WTC11 (cell line): ENCODE results near the gene EOMES. TPM values are rescaled to one million over a fixed set of nuclear protein-coding genes. Genes with fewer than 3 reads are reported as not detected.

Experiments
- ATAC-seq: fragments of 200-7000 bp; cut with Tn5 transposase; 2 replicates; pipeline ENCODE4 v1.10.0; 2021; ENCODE audit warnings: mild to moderate bottlenecking, moderate library complexity
- CTCF ChIA-PET: fragments of 300-600 bp; sonication (Branson Sonifier 250); formaldehyde crosslinking; loops from one replicate; lab custom pipeline; 2021; ENCODE audit warnings: antibody characterized with exemption; lab: Charles Lee
- POLR2A ChIA-PET: fragments of 350-600 bp; sonication (Branson Sonifier 250); formaldehyde crosslinking; loops from one replicate; lab custom pipeline; 2021; ENCODE audit warnings: antibody characterized with exemption; lab: Charles Lee
- DNase-seq: peaks from one replicate; pipeline ENCODE4 v3.0.0; 2021; ENCODE audit warnings: low spot score
- H3K27ac Mint-ChIP-seq: 2 replicates; pipeline ENCODE4 v1.8.0; 2021; ENCODE audit warnings: mixed read lengths
- H3K27me3 Mint-ChIP-seq: 2 replicates; pipeline ENCODE4 v1.8.0; 2021; ENCODE audit warnings: low read depth, mild to moderate bottlenecking, moderate library complexity, mixed read lengths
- H3K36me3 Mint-ChIP-seq: 2 replicates; pipeline ENCODE4 v1.8.0; 2021; ENCODE audit warnings: mixed read lengths
- H3K4me1 Mint-ChIP-seq: 2 replicates; pipeline ENCODE4 v1.8.0; 2022; ENCODE audit warnings: mixed read lengths
- H3K4me3 Mint-ChIP-seq: 2 replicates; pipeline ENCODE4 v1.8.0; 2021; ENCODE audit warnings: mild to moderate bottlenecking, moderate library complexity, mixed read lengths
- H3K9me3 Mint-ChIP-seq: 2 replicates; pipeline ENCODE4 v1.8.0; 2021; ENCODE audit warnings: mixed read lengths
- CBFB ChIP-seq: sonication (generic); formaldehyde crosslinking; IDR thresholded peaks from 2 replicates; pipeline ENCODE4 v1.8.1; 2022; ENCODE audit warnings: mild to moderate bottlenecking, low read depth, missing genetic modification reagents
- CDX4 ChIP-seq: fragments of 250-450 bp; sonication (Bioruptor Pico); IDR thresholded peaks from 2 replicates; pipeline ENCODE4 v1.9.0; 2021; ENCODE audit warnings: moderate library complexity, mild to moderate bottlenecking, inconsistent platforms, borderline replicate concordance
- CTCF ChIP-seq: fragments of 200-600 bp; IDR thresholded peaks from 2 replicates; pipeline ENCODE4 v1.8.0; 2022; ENCODE audit warnings: antibody characterized with exemption
- E2F1 ChIP-seq: sonication (generic); formaldehyde crosslinking; IDR thresholded peaks from 2 replicates; pipeline ENCODE4 v1.8.0; 2022; ENCODE audit warnings: mild to moderate bottlenecking, missing genetic modification reagents
- EMX1 ChIP-seq: fragments of 250-450 bp; sonication (Bioruptor Pico); IDR thresholded peaks from 2 replicates; pipeline ENCODE4 v1.8.0; 2021; ENCODE audit warnings: mild to moderate bottlenecking
- ETV6 ChIP-seq: sonication (generic); formaldehyde crosslinking; IDR thresholded peaks from 2 replicates; pipeline ENCODE4 v1.8.1; 2022; ENCODE audit warnings: mild to moderate bottlenecking, missing genetic modification reagents
- FOXJ3 ChIP-seq: sonication (generic); formaldehyde crosslinking; IDR thresholded peaks from 2 replicates; pipeline ENCODE4 v1.9.0; 2021; ENCODE audit warnings: missing genetic modification reagents, mild to moderate bottlenecking, borderline replicate concordance
- FOXP4 ChIP-seq: sonication (generic); formaldehyde crosslinking; IDR thresholded peaks from 2 replicates; pipeline ENCODE4 v1.8.0; 2022; ENCODE audit warnings: mild to moderate bottlenecking, missing genetic modification reagents
- JUN ChIP-seq: sonication (generic); formaldehyde crosslinking; IDR thresholded peaks from 2 replicates; pipeline ENCODE4 v1.8.0; 2023; ENCODE audit warnings: mild to moderate bottlenecking, missing genetic modification reagents
- MAX ChIP-seq: sonication (generic); formaldehyde crosslinking; IDR thresholded peaks from 2 replicates; pipeline ENCODE4 v1.8.0; 2022; ENCODE audit warnings: mild to moderate bottlenecking, missing genetic modification reagents
- MLX ChIP-seq: sonication (generic); formaldehyde crosslinking; IDR thresholded peaks from 2 replicates; pipeline ENCODE4 v1.8.1; 2023; ENCODE audit warnings: mild to moderate bottlenecking, missing genetic modification reagents, moderate library complexity
- MXD4 ChIP-seq: fragments of 250-450 bp; sonication (Bioruptor Pico); IDR thresholded peaks from 2 replicates; pipeline ENCODE4 v1.8.0; 2021; ENCODE audit warnings: mild to moderate bottlenecking, moderate library complexity, borderline replicate concordance
- MYBL2 ChIP-seq: sonication (generic); formaldehyde crosslinking; IDR thresholded peaks from 2 replicates; pipeline ENCODE4 v1.8.1; 2023; ENCODE audit warnings: mild to moderate bottlenecking, moderate library complexity, missing genetic modification reagents
- NFATC4 ChIP-seq: fragments of 250-450 bp; sonication (Bioruptor Pico); IDR thresholded peaks from 2 replicates; pipeline ENCODE4 v1.9.0; 2021; ENCODE audit warnings: mild to moderate bottlenecking
- NFE2L1 ChIP-seq: sonication (generic); formaldehyde crosslinking; IDR thresholded peaks from 2 replicates; pipeline ENCODE4 v1.8.1; 2023; ENCODE audit warnings: missing genetic modification reagents
- OVOL2 ChIP-seq: fragments of 250-450 bp; sonication (Bioruptor Pico); IDR thresholded peaks from 2 replicates; pipeline ENCODE4 v1.9.0; 2021; ENCODE audit warnings: mild to moderate bottlenecking, borderline replicate concordance
- PRRX2 ChIP-seq: fragments of 250-450 bp; sonication (Bioruptor Pico); IDR thresholded peaks from 2 replicates; pipeline ENCODE4 v1.8.0; 2021; ENCODE audit warnings: mild to moderate bottlenecking
- RELA ChIP-seq: sonication (generic); formaldehyde crosslinking; IDR thresholded peaks from 2 replicates; pipeline ENCODE4 v1.8.1; 2022; ENCODE audit warnings: missing genetic modification reagents, mild to moderate bottlenecking, borderline replicate concordance
- SMAD3 ChIP-seq: sonication (generic); formaldehyde crosslinking; IDR thresholded peaks from 2 replicates; pipeline ENCODE4 v1.8.0; 2022; ENCODE audit warnings: missing genetic modification reagents, mild to moderate bottlenecking, borderline replicate concordance
- SP1 ChIP-seq: sonication (generic); formaldehyde crosslinking; conservative IDR thresholded peaks from 2 replicates; pipeline ENCODE4 v1.8.1; 2022; ENCODE audit warnings: missing genetic modification reagents
- TEAD1 ChIP-seq: sonication (generic); formaldehyde crosslinking; IDR thresholded peaks from 2 replicates; pipeline ENCODE4 v1.8.0; 2022; ENCODE audit warnings: mild to moderate bottlenecking, missing genetic modification reagents
- USF2 ChIP-seq: sonication (generic); formaldehyde crosslinking; IDR thresholded peaks from 2 replicates; pipeline ENCODE4 v1.8.1; 2023; ENCODE audit warnings: mild to moderate bottlenecking, missing genetic modification reagents, moderate library complexity
- ZBTB43 ChIP-seq: sonication (generic); formaldehyde crosslinking; IDR thresholded peaks from 2 replicates; pipeline ENCODE4 v1.8.1; 2023; ENCODE audit warnings: mild to moderate bottlenecking, missing genetic modification reagents
- ZNF232 ChIP-seq: sonication (generic); formaldehyde crosslinking; IDR thresholded peaks from 2 replicates; pipeline ENCODE4 v1.8.0; 2022; ENCODE audit warnings: mild to moderate bottlenecking, missing genetic modification reagents
- ZNF671 ChIP-seq: fragments of 250-450 bp; sonication (Bioruptor Pico); IDR thresholded peaks from 2 replicates; pipeline ENCODE4 v1.8.0; 2021; ENCODE audit warnings: mild to moderate bottlenecking
- ZSCAN18 ChIP-seq: fragments of 250-450 bp; sonication (Bioruptor Pico); IDR thresholded peaks from 2 replicates; pipeline ENCODE4 v2.1.2; 2022; ENCODE audit warnings: mild to moderate bottlenecking, moderate library complexity
- total RNA-seq: library from RNA; stranded (reverse); gene quantifications from 3 replicates; pipeline ENCODE4 v1.2.3, GENCODE V29; 2021

Gene EOMES
- total RNA-seq, 1 experiment from 2014 or later = 1.4 TPM

- no peak overlapping the region for H3K4me3 Mint-ChIP-seq
- DNase-seq = no peak
- no peaks in the 10 kb centered on the region for H3K36me3 Mint-ChIP-seq
- CTCF ChIA-PET = interaction anchor here (1.5 kb wide), 1 partner anchor 10 kb away, joined by 10 read pairs; no protein-coding TSS in a partner anchor
- no peaks in the 10 kb centered on the region for H3K27me3 Mint-ChIP-seq
- H3K27ac Mint-ChIP-seq = no peak overlapping the region
- ATAC-seq = no peak
- peaks cover 46% of the 10 kb centered on the region for H3K4me1 Mint-ChIP-seq
- H3K9me3 Mint-ChIP-seq = no peaks in the 10 kb centered on the region
- TF ChIP-seq MYBL2 (no peak), SP1 (CRISPR knock-in tag) (no peak), SMAD3 (CRISPR knock-in tag) (no peak), TEAD1 (CRISPR knock-in tag) (no peak), MLX (no peak), OVOL2 (CRISPR knock-in tag) (no peak), EMX1 (no peak), CBFB (CRISPR knock-in tag) (no peak), ZNF671 (CRISPR knock-in tag) (no peak), NFATC4 (no peak), PRRX2 (CRISPR knock-in tag) (no peak), ZBTB43 (CRISPR knock-in tag) (no peak), MAX (no peak), MXD4 (CRISPR knock-in tag) (no peak)
- POLR2A ChIA-PET = no interaction called here
Observed at GRCh38 chr3:27670619-27671018, 51.5 kb downstream of the EOMES start.

GRCh38 chr3:27669591-27669990, 52.5 kb downstream of the EOMES start:
- Mint-ChIP-seq H3K27me3 (no peaks in the 10 kb centered on the region), H3K27ac (no peak overlapping the region), H3K36me3 (peaks cover 1% of the 10 kb centered on the region; the same call in 1 of the 2 replicates), H3K9me3 (0 out of 2 replicates have a peak, but pooled peaks cover 2% of the 10 kb centered on the region), H3K4me1 (peaks cover 51% of the 10 kb centered on the region), H3K4me3 (no peak overlapping the region)
- no peak for ATAC-seq
- POLR2A ChIA-PET = no interaction called here
- TF ChIP-seq CDX4 = no peak
- no peak for TF ChIP-seq RELA (CRISPR knock-in tag)
- no peak for TF ChIP-seq FOXJ3 (CRISPR knock-in tag)
- no peak for TF ChIP-seq ZNF232 (CRISPR knock-in tag)
- TF ChIP-seq E2F1 (CRISPR knock-in tag) = no peak
- no peak for TF ChIP-seq FOXP4 (CRISPR knock-in tag)
- TF ChIP-seq USF2 = no peak
- TF ChIP-seq JUN = no peak
- TF ChIP-seq ZNF671 (CRISPR knock-in tag) = no peak
- no peak for TF ChIP-seq ETV6 (CRISPR knock-in tag)
- TF ChIP-seq NFE2L1 (CRISPR knock-in tag) = no peak
- TF ChIP-seq CTCF = no peak
- TF ChIP-seq ZSCAN18 (CRISPR knock-in tag) = no peak
- CTCF ChIA-PET = interaction anchor here (1.5 kb wide), 1 partner anchor 11 kb away, joined by 10 read pairs; no protein-coding TSS in a partner anchor
- no peak for DNase-seq
